A673 (cell line): ENCODE measurements around the gene IQGAP1.

Experiments used
- CTCF ChIP-seq: fragments of 300-800, 200-600 bp; sonication (generic); conservative IDR thresholded peaks from 2 replicates; pipeline ENCODE4 v1.5.1; 2017; ENCODE audit warnings: low read depth, mild to moderate bottlenecking, antibody characterized with exemption, low read length, moderate library complexity, mixed read lengths
- EZH2 ChIP-seq: fragments of 200-600 bp; sonication (generic); IDR thresholded peaks from 2 replicates; pipeline ENCODE4 v1.6.1; 2017; ENCODE audit warnings: borderline replicate concordance, low read depth, mild to moderate bottlenecking, mixed read lengths, antibody characterized with exemption, low read length; ENCODE audit not compliant: poor library complexity, severe bottlenecking

- TF ChIP-seq CTCF (no peak), EZH2 (no peak)
These were observed 42.2 kb upstream of the IQGAP1 start for GRCh38 chr15:90345857-90346256.
